GM18858 (cell line): Measurements from ENCODE around the gene NCMAP.

Experiments used
- ATAC-seq: cut with Tn5 transposase; IDR thresholded peaks from one replicate; pipeline ENCODE4 v1.9.1; 2021; ENCODE audit not compliant: unreplicated experiment

NCMAP gene

GRCh38 chr1:24621121-24621520 lies 65.2 kb downstream of the NCMAP start:
- no peak for ATAC-seq

DNA sequence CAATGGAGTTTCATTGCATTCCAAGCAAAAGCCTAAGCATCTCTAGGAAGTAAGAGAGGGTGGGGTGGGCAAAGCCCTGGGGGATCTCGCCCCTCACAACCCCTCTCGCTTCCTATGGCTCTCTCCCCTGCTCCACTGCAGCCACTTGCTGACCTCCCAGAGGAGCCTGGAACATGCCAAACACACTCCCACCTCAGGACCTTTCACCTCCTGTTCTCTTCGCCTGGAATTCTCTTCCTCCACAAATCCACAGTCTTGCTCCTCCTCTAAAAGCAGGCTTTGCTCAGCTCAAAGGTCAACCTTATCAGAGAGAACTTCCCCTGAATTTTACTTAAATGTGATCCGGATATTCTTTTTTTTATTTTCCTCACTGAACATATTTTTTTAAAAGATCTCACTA lies 66.3 kb downstream of the NCMAP start:
- no peak for ATAC-seq

DNA sequence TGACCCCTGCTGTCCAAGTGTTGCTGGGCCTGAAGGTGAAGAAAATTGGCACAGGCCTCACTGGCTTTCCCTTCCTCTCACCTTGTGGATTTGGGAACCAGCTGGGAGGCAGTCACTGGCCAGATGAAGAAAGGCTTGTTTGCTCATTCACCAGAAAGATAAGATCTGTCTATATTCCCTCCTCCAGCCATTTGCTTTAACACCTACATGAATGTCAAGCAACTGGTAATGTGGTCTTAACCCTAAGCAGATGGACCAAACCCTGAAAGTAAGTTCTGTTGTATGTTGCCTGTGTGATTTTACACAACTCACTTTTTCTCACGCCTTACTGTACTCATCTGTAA lies 76.9 kb downstream of the NCMAP start:
- ATAC-seq = no peak

GRCh38 chr1:24635195-24635843 lies 79.4 kb downstream of the NCMAP start:
- no peak for ATAC-seq

GRCh38 chr1:24636661-24637357 lies 80.9 kb downstream of the NCMAP start:
- ATAC-seq = no peak

GRCh38 chr1:24639094-24639493 lies 83.2 kb downstream of the NCMAP start:
- no peak for ATAC-seq

- ATAC-seq = no peak
These were observed 84.0 kb downstream of the NCMAP start for GRCh38 chr1:24639881-24640280.

DNA sequence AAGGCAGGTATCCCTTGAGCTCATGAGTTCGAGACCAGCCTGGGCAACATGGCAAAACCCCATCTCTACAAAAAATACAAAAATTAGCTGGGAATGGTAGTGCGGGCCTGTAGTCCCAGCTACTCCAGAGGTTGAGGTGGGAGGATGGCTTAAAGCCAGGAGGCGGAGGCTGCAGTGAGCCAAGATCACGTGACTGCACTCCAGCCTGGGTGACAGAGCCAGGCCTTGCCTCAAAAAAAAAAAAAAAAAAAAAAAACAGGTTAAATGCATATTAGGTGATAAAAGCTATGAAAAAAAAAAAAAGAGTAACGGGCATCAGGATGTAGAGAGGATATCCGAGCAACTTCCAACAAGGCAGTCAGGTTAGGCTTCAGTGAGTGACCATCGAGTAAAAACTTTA lies 84.4 kb downstream of the NCMAP start:
- no peak for ATAC-seq

DNA sequence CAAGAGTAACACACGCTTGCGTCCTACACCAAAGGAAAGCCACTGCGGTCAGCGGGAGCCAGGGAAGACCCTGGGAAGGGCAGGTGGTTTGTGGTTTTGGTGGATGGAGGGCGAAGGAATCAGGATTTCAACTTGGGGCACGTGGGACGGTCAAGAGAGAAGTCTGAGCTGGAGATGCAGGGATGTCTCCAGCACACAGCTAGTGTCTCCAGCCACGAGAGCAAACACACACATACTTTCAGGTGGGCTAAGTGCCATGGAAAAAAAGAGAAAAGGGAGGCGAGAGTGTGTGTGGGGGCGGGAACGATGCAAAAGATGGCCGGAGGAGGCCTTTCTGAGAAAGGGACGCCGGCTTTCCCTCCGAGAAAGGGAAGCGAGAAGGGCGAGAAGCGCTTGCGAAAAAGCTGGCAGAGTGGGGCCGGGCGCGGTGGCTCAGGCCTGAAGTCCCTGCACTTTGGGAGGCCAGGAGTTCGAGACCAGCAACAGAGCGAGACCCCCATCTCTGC lies 85.8 kb downstream of the NCMAP start:
- ATAC-seq = no peak

DNA sequence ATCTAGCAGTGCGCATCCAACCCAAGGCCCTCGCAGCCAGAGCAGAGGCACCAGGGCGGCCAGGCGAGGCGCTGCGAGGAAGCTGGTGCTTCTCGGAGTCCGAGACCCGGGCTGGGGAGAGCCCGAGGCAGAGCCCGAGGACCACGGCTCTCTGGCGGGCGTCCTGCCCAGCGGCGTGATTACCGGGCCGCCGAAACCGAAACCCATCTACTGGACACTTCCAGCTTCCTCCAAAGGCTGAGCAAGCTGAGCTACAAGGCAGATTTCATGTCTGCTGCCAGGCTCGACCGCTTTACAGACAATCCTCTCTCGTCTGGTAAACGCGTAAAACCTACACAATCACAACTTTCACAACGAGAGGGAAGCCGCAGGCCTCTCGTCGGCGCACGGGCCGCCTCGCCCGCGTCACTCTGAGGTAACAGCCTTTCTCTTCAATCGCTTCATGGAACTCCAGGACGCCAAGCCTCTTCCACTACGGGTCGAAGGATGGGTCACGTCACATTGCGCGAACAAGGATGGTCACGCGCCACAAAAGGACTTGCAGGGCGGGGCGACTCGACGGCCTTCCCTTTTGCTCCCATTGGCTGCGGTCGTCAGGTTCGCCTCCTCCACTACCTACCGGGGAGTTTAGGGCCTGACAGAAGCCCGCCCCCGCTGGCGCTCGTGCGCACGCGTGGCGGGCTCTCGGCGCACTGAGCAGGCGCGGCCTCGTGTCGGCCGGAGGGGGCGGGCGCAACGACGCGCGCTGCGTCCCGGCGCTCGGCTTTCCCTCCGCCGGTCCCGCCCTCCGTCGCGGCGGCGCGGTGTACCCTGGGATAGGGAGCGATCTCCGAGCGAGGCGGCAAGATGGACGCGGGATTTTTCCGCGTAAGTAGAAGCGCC lies 86.8 kb downstream of the NCMAP start, which contains the start of gene SRRM1:
SRRM1 (plus strand) TSS at position 822 of the 882 bp plus-strand sequence; CDS start at position 847, 25 bp downstream.
- ATAC-seq = peak; percentile 75

GRCh38 chr1:24643363-24644099 lies 87.6 kb downstream of the NCMAP start:
- peak; percentile 16 for ATAC-seq

GRCh38 chr1:24644100-24644384 lies 88.2 kb downstream of the NCMAP start:
- no peak for ATAC-seq

- ATAC-seq = no peak
These were observed 93.0 kb downstream of the NCMAP start for GRCh38 chr1:24648919-24649318.

GRCh38 chr1:24652382-24652781 lies 96.5 kb downstream of the NCMAP start:
- no peak for ATAC-seq

- no peak for ATAC-seq
These were observed 98.1 kb downstream of the NCMAP start for GRCh38 chr1:24654010-24654409.

- ATAC-seq = no peak
These were observed 100.2 kb downstream of the NCMAP start for GRCh38 chr1:24656046-24656445.

DNA sequence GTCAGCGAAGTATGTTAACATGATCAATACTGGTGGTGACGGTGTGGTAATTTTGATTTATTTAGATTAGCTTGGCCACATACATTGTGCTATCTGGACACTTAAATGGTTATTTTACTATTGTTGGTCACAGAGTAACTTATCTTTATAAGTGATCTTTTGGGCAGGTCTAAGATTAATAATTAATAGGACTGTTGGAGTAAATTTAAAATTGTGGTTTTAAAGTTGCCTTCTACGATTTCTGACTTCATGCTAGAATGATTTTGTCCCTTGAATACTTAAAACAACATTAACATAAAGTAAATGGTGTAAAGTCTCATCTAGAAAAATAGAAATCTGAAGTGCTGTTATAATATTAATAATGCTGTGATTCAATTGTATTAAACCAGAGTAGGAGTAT lies 101.9 kb downstream of the NCMAP start:
- ATAC-seq = no peak
